Measurements from ENCODE around the gene FAM163B. TPM values are rescaled to one million over a fixed set of nuclear protein-coding genes. Genes with fewer than 3 reads are reported as not detected.

Gene FAM163B
- not detected for polyA plus RNA-seq (2013, experiment 1 of 4)
- 0.52 TPM for polyA plus RNA-seq (2013, experiment 2 of 4)
- polyA plus RNA-seq (2013, experiment 3 of 4), result 0.32 TPM
- 0.41 TPM for polyA plus RNA-seq (2013, experiment 4 of 4)

DNA sequence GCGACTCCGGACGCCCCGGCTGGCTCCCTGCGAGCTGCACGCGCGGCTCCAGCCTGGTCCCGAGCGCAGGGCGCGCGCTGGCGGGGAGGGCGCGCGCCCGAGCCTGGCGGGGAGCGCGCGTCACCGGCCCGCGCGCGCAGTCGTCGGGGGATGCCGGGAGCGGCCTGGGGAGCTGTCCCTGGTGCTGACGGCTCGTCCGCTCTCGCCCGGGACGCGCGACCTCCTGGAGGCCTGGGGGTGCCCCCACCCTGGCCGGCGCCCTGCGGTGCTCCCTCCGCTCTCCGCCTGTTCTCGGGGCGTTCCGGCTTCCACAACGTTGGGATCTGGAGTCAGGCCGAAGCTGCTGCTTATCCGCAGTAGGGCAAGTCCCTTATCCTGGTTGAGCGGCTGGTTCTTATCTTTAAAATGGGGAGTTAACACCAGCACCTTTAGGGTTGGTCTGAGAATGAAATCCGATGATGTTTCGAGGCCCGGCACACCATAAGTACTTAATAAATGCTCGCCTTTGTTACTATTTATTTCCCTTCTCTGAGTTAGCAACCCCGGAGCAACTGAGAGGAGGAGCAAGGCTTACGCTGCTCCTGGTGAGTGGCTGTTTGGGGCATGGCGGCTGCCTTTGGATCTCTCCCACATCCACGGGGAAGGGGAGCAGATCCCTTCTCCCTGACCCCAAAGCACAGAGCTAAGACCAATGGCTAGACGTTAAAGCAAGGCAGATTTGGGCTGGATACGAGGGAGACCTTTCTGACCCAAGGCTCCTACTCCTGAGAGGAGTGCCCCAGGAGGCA lies at the start of gene FAM163B:
TSS of gene FAM163B (minus strand) at position 79 of the 788 bp plus-strand sequence. CDS start 29,166 bp downstream, outside the sequence.
- H3K4me3 ChIP-seq (ENCODE audit: insufficient read depth, low read depth, low read length), result peak within 1 kb of the TSS; percentile 27
- peaks cover 7% of the 10 kb centered on the region for H3K4me1 ChIP-seq (ENCODE audit: control insufficient read depth, insufficient read depth, low read length)
- H3K27ac ChIP-seq (ENCODE audit: insufficient read depth, low read depth, low read length, poor library complexity, severe bottlenecking), result no peak within 1 kb of the TSS
- WGBS, 2 experiments, result 10% methylated on average over 61 of the region's 61 CpGs
- no peaks in the 10 kb centered on the region for H3K9me3 ChIP-seq (ENCODE audit: control insufficient read depth, low read length)
- H3K27me3 ChIP-seq (ENCODE audit: control insufficient read depth, insufficient read depth, low read length, poor library complexity, severe bottlenecking), result peaks cover 48% of the 10 kb centered on the region
- no peaks in the 10 kb centered on the region for H3K36me3 ChIP-seq (ENCODE audit: control insufficient read depth, insufficient read depth, low read length)

DNA sequence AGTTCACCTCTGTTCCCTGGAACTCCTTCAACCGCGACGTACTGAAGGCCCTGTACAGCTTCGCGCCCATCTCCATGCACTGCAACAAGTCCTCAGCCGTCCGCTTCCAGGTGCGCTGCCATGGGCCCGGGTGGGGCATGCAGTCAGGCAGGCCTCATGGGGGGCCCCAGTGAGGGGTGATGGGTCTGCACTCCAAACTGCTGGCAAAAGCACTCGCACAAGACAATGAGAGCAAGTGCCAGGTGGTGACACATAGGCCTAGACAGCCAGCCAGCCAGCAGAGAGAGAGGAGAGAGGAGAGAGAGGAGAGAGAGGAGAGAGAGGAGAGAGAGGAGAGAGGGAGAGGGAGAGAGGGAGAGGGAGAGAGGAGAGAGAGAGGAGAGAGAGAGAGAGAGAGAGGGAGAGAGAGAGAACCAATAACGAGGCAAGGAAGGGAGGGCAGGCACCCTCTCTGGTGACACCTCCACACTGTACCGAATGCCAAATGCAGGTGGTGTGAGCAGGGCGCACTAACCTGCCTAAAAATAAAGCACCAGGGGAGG lies 48.0 kb upstream of the FAM163B start:
- H3K4me3 ChIP-seq (ENCODE audit: insufficient read depth, low read depth, low read length), result no peak overlapping the region
- H3K27me3 ChIP-seq (ENCODE audit: control insufficient read depth, insufficient read depth, low read length, poor library complexity, severe bottlenecking), result peaks cover 26% of the 10 kb centered on the region
- WGBS, 2 experiments, result 90 to 92% methylated on average over 13 of the region's 13 CpGs
- H3K27ac ChIP-seq (ENCODE audit: insufficient read depth, low read depth, low read length, poor library complexity, severe bottlenecking), result no peak overlapping the region
- H3K9me3 ChIP-seq (ENCODE audit: control insufficient read depth, low read length), result no peaks in the 10 kb centered on the region
- peaks cover 20% of the 10 kb centered on the region for H3K4me1 ChIP-seq (ENCODE audit: control insufficient read depth, insufficient read depth, low read length)
- no peaks in the 10 kb centered on the region for H3K36me3 ChIP-seq (ENCODE audit: control insufficient read depth, insufficient read depth, low read length)

DNA sequence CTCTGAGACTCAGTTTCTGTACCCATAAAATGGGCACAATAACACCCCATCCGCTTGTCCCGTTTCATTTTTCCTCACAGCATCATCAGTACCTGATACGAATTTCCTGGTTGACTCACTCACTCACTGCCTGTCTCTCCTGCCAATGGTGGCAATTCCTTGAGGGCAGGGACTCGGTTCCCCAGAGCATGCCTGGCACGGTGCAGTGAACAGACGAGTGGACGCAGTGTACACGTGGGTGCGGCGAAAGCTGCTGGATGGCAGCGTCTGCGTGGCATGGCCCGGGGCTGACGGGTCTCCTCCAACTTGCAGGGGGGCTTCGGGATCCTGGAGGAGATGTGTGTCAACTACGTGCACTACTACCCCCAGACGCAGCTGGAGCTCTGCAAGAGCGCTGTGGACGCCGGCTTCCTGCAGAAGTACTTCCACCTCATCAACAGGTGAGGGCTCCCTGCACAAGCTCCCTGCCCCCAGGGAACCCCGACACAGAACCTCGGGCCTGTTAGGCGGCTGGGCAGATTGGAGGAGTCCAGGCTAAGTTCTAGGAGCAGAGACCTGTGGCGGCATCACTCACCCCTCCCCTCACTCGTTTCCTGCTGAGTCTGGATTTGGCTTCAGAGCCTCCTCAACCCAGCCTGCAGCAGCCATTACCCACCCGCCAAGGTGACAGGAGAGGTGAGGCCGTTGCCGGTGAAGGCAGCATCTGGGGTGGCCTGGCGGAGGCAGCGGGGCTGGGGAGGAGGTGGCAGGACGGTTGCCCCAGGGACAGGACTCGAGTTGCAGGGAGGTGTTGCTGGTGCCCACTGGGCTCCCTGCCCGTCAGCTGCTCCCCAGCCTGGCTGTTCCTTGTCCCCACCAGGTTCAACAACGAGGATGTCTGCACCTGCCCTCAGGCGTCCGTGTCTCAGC lies 47.3 kb upstream of the FAM163B start:
- peaks cover 26% of the 10 kb centered on the region for H3K27me3 ChIP-seq (ENCODE audit: control insufficient read depth, insufficient read depth, low read length, poor library complexity, severe bottlenecking)
- H3K27ac ChIP-seq (ENCODE audit: insufficient read depth, low read depth, low read length, poor library complexity, severe bottlenecking), result no peak overlapping the region
- H3K4me3 ChIP-seq (ENCODE audit: insufficient read depth, low read depth, low read length), result no peak overlapping the region
- 89% methylated on average over 36 of the region's 36 CpGs for WGBS, 2 experiments
- peaks cover 20% of the 10 kb centered on the region for H3K4me1 ChIP-seq (ENCODE audit: control insufficient read depth, insufficient read depth, low read length)
- H3K36me3 ChIP-seq (ENCODE audit: control insufficient read depth, insufficient read depth, low read length), result no peaks in the 10 kb centered on the region
- H3K9me3 ChIP-seq (ENCODE audit: control insufficient read depth, low read length), result no peaks in the 10 kb centered on the region

DNA sequence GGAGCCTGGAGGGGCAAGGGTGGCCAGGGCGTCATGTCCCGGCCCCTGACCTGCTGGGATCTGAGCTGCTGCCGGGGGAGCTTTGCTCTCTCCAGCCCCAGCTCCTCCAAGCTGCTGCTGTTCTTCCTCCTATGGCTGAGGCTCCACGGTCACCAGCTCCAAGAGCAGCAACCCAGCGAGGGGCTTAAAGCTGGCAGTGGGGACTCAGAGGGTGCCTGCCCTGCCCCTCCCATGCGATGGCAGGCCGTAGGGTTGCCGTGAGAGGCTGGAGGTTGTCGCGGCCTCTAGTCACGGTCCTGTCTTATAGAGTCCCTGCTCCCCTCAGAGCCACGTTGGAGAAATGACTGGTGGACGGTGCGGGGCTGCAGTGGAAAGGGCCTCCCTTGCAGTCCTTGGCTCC lies 46.5 kb upstream of the FAM163B start:
- no peaks in the 10 kb centered on the region for H3K9me3 ChIP-seq (ENCODE audit: control insufficient read depth, low read length)
- H3K36me3 ChIP-seq (ENCODE audit: control insufficient read depth, insufficient read depth, low read length), result no peaks in the 10 kb centered on the region
- no peak overlapping the region for H3K4me3 ChIP-seq (ENCODE audit: insufficient read depth, low read depth, low read length)
- no peak overlapping the region for H3K27ac ChIP-seq (ENCODE audit: insufficient read depth, low read depth, low read length, poor library complexity, severe bottlenecking)
- peaks cover 20% of the 10 kb centered on the region for H3K4me1 ChIP-seq (ENCODE audit: control insufficient read depth, insufficient read depth, low read length)
- peaks cover 26% of the 10 kb centered on the region for H3K27me3 ChIP-seq (ENCODE audit: control insufficient read depth, insufficient read depth, low read length, poor library complexity, severe bottlenecking)
- whole genome bisulfite sequencing, 2 experiments, result 77% methylated on average over 14 of the region's 14 CpGs

GRCh38 chr9:133654736-133655657 lies 45.8 kb upstream of the FAM163B start:
- H3K27me3 ChIP-seq (ENCODE audit: control insufficient read depth, insufficient read depth, low read length, poor library complexity, severe bottlenecking), result peaks cover 22% of the 10 kb centered on the region
- no peaks in the 10 kb centered on the region for H3K36me3 ChIP-seq (ENCODE audit: control insufficient read depth, insufficient read depth, low read length)
- H3K4me1 ChIP-seq (ENCODE audit: control insufficient read depth, insufficient read depth, low read length), result peaks cover 20% of the 10 kb centered on the region
- H3K27ac ChIP-seq (ENCODE audit: insufficient read depth, low read depth, low read length, poor library complexity, severe bottlenecking), result no peak overlapping the region
- 82% methylated on average over 38 of the region's 38 CpGs for WGBS, 2 experiments
- no peak overlapping the region for H3K4me3 ChIP-seq (ENCODE audit: insufficient read depth, low read depth, low read length)
- no peaks in the 10 kb centered on the region for H3K9me3 ChIP-seq (ENCODE audit: control insufficient read depth, low read length)

DNA sequence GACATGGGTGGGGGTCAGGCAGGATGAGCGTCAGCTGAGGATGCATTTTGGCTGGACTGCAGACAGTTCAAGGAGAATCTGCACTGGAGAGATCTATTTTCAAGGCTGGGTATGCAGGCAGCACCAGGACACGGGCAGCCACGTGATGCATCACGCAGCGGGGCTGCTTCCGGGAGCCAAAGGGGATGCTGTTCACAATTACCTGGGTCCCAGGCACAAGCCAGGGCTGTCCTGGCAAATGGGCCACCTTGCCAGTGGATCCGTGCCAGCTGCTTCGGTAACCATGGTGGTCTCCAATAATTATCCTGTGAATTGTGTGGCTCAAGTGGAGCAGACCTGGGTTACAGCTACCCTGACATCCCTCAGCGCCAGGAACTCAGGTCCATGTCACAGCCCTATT lies 44.4 kb upstream of the FAM163B start:
- Histone ChIP-seq H3K4me3 (ENCODE audit: insufficient read depth, low read depth, low read length) (no peak overlapping the region), H3K9me3 (ENCODE audit: control insufficient read depth, low read length) (no peaks in the 10 kb centered on the region), H3K27ac (ENCODE audit: insufficient read depth, low read depth, low read length, poor library complexity, severe bottlenecking) (no peak overlapping the region), H3K27me3 (ENCODE audit: control insufficient read depth, insufficient read depth, low read length, poor library complexity, severe bottlenecking) (peaks cover 9% of the 10 kb centered on the region), H3K4me1 (ENCODE audit: control insufficient read depth, insufficient read depth, low read length) (peaks cover 9% of the 10 kb centered on the region), H3K36me3 (ENCODE audit: control insufficient read depth, insufficient read depth, low read length) (no peaks in the 10 kb centered on the region)
- WGBS, 2 experiments, result 88% methylated on average over 9 of the region's 9 CpGs

GRCh38 chr9:133650026-133650425 lies 40.8 kb upstream of the FAM163B start:
- no peak overlapping the region for H3K27ac ChIP-seq (ENCODE audit: insufficient read depth, low read depth, low read length, poor library complexity, severe bottlenecking)
- 91 to 94% methylated on average over 12 of the region's 12 CpGs for WGBS, 2 experiments

DNA sequence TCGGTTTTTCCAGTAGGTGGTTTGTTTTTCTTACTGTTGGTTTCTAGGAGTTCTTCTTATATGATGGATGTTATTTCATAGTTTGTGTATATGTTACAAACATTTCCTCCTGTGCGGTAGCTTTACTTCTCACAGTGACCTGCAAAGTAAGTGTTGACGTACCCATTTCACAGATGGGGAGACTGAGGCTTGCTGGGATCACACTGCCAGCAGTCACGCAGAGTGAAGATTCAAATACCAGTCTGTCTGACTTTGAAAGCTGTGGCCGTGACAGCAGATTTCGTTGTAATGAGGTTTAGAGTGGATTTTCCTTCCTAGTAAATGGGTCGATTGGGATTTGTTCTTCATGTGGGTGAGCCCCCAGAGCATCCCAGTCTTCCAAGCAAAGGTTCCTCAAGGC lies 40.0 kb upstream of the FAM163B start:
- no peaks in the 10 kb centered on the region for H3K9me3 ChIP-seq (ENCODE audit: control insufficient read depth, low read length)
- no peaks in the 10 kb centered on the region for H3K27me3 ChIP-seq (ENCODE audit: control insufficient read depth, insufficient read depth, low read length, poor library complexity, severe bottlenecking)
- WGBS, 2 experiments, result 92 to 96% methylated on average over 7 of the region's 7 CpGs

More at GRCh38 chr9:133650026-133650425, 40.8 kb upstream of the FAM163B start:
- H3K9me3 ChIP-seq (ENCODE audit: control insufficient read depth, low read length), result no peaks in the 10 kb centered on the region
- no peaks in the 10 kb centered on the region for H3K36me3 ChIP-seq (ENCODE audit: control insufficient read depth, insufficient read depth, low read length)
- no peaks in the 10 kb centered on the region for H3K27me3 ChIP-seq (ENCODE audit: control insufficient read depth, insufficient read depth, low read length, poor library complexity, severe bottlenecking)
- no peaks in the 10 kb centered on the region for H3K4me1 ChIP-seq (ENCODE audit: control insufficient read depth, insufficient read depth, low read length)
- H3K4me3 ChIP-seq (ENCODE audit: insufficient read depth, low read depth, low read length), result no peak overlapping the region

DNA sequence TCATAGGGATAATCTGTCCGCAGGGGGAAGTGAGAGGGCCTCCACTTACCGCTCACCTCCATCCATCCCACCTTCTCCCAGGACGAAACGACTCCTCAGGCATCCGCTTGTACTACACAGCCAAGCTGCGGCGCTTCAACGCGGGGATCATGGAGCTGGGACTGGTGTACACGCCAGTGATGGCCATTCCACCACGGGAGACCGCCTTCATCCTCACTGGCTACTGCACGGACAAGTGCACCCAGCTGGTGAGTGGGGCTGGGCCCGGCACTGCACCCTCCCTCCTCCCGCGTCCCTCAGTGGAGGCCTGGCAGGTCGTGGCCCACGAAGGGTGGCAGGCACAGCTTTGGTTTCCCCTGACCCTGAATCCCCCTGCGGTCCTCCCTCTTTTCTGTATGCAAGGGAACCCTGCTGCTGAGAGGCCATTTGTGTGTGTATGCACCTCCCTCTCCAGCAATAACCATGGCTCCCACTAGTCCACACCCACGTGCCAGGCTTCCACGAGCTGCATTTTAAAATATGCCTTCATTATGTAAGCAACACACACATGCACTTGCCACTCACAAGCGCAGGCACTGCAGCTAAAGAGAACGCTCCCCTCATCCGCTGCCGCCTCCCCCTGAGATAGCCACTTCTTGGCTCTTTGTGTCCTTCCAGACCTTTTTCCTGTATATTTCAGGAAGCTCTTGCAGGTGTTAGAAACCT lies 38.7 kb upstream of the FAM163B start:
- H3K27ac ChIP-seq (ENCODE audit: insufficient read depth, low read depth, low read length, poor library complexity, severe bottlenecking), result no peak overlapping the region

More for the DNA sequence above, 40.0 kb upstream of the FAM163B start:
- Histone ChIP-seq H3K4me1 (ENCODE audit: control insufficient read depth, insufficient read depth, low read length) (no peaks in the 10 kb centered on the region), H3K4me3 (ENCODE audit: insufficient read depth, low read depth, low read length) (no peak overlapping the region), H3K27ac (ENCODE audit: insufficient read depth, low read depth, low read length, poor library complexity, severe bottlenecking) (no peak overlapping the region), H3K36me3 (ENCODE audit: control insufficient read depth, insufficient read depth, low read length) (no peaks in the 10 kb centered on the region)

More for the DNA sequence above, 38.7 kb upstream of the FAM163B start:
- no peaks in the 10 kb centered on the region for H3K27me3 ChIP-seq (ENCODE audit: control insufficient read depth, insufficient read depth, low read length, poor library complexity, severe bottlenecking)
- no peak overlapping the region for H3K4me3 ChIP-seq (ENCODE audit: insufficient read depth, low read depth, low read length)
- no peaks in the 10 kb centered on the region for H3K36me3 ChIP-seq (ENCODE audit: control insufficient read depth, insufficient read depth, low read length)
- WGBS, 2 experiments, result 89% methylated on average over 25 of the region's 25 CpGs
- H3K9me3 ChIP-seq (ENCODE audit: control insufficient read depth, low read length), result no peaks in the 10 kb centered on the region
- no peaks in the 10 kb centered on the region for H3K4me1 ChIP-seq (ENCODE audit: control insufficient read depth, insufficient read depth, low read length)
